ENCODE data around the gene PLEKHG4. TPM values are rescaled to one million over a fixed set of nuclear protein-coding genes. Genes with fewer than 3 reads are reported as not detected.
A peak's percentile ranks its signal among the peaks of the same experiment; 100 is the strongest.

Gene PLEKHG4
- total and polyA plus RNA-seq, 2 donors (not counting 1 experiment from before 2014, with no cell fraction given) = 9.9 to 37.7 TPM

DNA sequence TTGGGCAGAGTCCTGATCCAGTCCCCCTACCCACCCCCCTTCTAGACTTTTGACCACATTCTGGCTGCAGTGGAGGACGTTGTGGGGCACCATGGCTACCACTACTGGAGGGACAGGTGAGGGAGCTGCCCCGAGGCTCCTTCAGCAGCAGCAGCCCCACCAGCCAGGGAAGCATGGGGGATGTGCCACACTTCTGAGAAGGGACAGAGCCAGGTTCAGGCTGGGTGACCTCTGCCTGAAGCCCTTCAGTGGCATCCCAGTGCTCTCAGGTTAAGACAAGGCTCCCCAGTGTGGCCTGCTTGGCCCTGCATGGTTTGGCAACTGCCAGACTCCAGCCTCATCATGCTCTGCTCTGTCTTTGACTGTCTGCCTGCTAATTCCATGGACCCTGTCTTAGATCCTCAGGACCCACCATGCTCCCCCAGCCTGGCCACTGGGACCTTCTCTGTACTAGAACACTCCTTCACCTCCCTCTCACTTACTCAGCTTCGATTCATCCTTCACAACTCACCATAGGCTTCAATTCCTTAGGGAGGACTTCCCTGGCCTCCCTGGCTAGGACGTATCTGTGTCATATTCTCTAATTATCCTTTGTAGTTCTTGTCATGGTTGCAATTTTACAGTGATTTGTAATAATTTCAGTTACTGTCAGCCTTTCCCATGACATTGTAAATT, 21.7 kb upstream of the PLEKHG4 start:
- Histone ChIP-seq H3K4me1 (ENCODE audit: control insufficient read depth, extremely low read depth, insufficient read depth, low read length) (no peaks in the 10 kb centered on the region), H3K27me3 (ENCODE audit: control insufficient read depth, insufficient read depth, low read length) (no peaks in the 10 kb centered on the region), H3K36me3 (ENCODE audit: control insufficient read depth, insufficient read depth, low read length) (peaks cover 2% of the 10 kb centered on the region), H3K79me2 (ENCODE audit: control insufficient read depth, insufficient read depth, low read length) (no peaks in the 10 kb centered on the region), H3K9ac (ENCODE audit: insufficient read depth, low read length) (no peak overlapping the region), H4K20me1 (ENCODE audit: control insufficient read depth, extremely low read depth, insufficient read depth, low read length) (no peaks in the 10 kb centered on the region), H3K4me3 (replicated peaks in 1 of 4; ENCODE audit: control extremely low read depth in 1 of 4, insufficient read depth in 1 of 4, low read depth in 3 of 4, low read length in 4 of 4) (no peak overlapping the region), H3K4me2 (ENCODE audit: extremely low read depth, insufficient read depth, low read length) (no peak overlapping the region), H2AFZ (ENCODE audit: low read length) (no peak overlapping the region), H3K27ac (ENCODE audit: insufficient read depth, low read length) (no peak overlapping the region), H3K9me3 (ENCODE audit: control insufficient read depth, insufficient read depth, low read depth, low read length) (no peaks in the 10 kb centered on the region)
- TF ChIP-seq CTCF (conservative IDR thresholded peaks at IDR 0.05 in 1 of 2, IDR thresholded peaks at IDR 0.05 in 1 of 2; ENCODE audit: low read depth in 1 of 2, low read length in 2 of 2) (no peak), EZH2 (IDR thresholded peaks at IDR 0.05; ENCODE audit: low read length, missing control alignments) (no peak)
- DNase-seq (ENCODE audit: low read depth in 2 of 2) = no peak

- Histone ChIP-seq H3K9me3 (ENCODE audit: control insufficient read depth, insufficient read depth, low read depth, low read length) (no peaks in the 10 kb centered on the region), H3K4me2 (ENCODE audit: extremely low read depth, insufficient read depth, low read length) (no peak overlapping the region), H3K36me3 (ENCODE audit: control insufficient read depth, insufficient read depth, low read length) (peaks cover 2% of the 10 kb centered on the region), H2AFZ (ENCODE audit: low read length) (no peak overlapping the region), H3K27me3 (ENCODE audit: control insufficient read depth, insufficient read depth, low read length) (no peaks in the 10 kb centered on the region), H3K79me2 (ENCODE audit: control insufficient read depth, insufficient read depth, low read length) (no peaks in the 10 kb centered on the region), H4K20me1 (ENCODE audit: control insufficient read depth, extremely low read depth, insufficient read depth, low read length) (no peaks in the 10 kb centered on the region), H3K27ac (ENCODE audit: insufficient read depth, low read length) (no peak overlapping the region), H3K4me3 (replicated peaks in 1 of 4; ENCODE audit: control extremely low read depth in 1 of 4, insufficient read depth in 1 of 4, low read depth in 3 of 4, low read length in 4 of 4) (no peak overlapping the region), H3K9ac (ENCODE audit: insufficient read depth, low read length) (peak overlapping the region; percentile 18), H3K4me1 (ENCODE audit: control insufficient read depth, extremely low read depth, insufficient read depth, low read length) (no peaks in the 10 kb centered on the region)
- DNase-seq (ENCODE audit: low read depth in 2 of 2) = no peak
- TF ChIP-seq CTCF (conservative IDR thresholded peaks at IDR 0.05 in 1 of 2, IDR thresholded peaks at IDR 0.05 in 1 of 2; ENCODE audit: low read depth in 1 of 2, low read length in 2 of 2) (no peak), EZH2 (IDR thresholded peaks at IDR 0.05; ENCODE audit: low read length, missing control alignments) (no peak)
Observed at GRCh38 chr16:67258161-67258835, 21.0 kb upstream of the PLEKHG4 start.

GRCh38 chr16:67259705-67260104, 19.6 kb upstream of the PLEKHG4 start:
- TF ChIP-seq EZH2 (IDR thresholded peaks at IDR 0.05; ENCODE audit: low read length, missing control alignments) (no peak), CTCF (conservative IDR thresholded peaks at IDR 0.05 in 1 of 2, IDR thresholded peaks at IDR 0.05 in 1 of 2; ENCODE audit: low read depth in 1 of 2, low read length in 2 of 2) (no peak)
- peaks cover 2% of the 10 kb centered on the region for H3K36me3 ChIP-seq (ENCODE audit: control insufficient read depth, insufficient read depth, low read length)
- H3K27me3 ChIP-seq (ENCODE audit: control insufficient read depth, insufficient read depth, low read length) = no peaks in the 10 kb centered on the region
- no peak overlapping the region for H3K27ac ChIP-seq (ENCODE audit: insufficient read depth, low read length)
- no peak overlapping the region for H3K4me3 ChIP-seq (replicated peaks in 1 of 4; ENCODE audit: control extremely low read depth in 1 of 4, insufficient read depth in 1 of 4, low read depth in 3 of 4, low read length in 4 of 4)
- no peak overlapping the region for H3K4me2 ChIP-seq (ENCODE audit: extremely low read depth, insufficient read depth, low read length)
- H3K4me1 ChIP-seq (ENCODE audit: control insufficient read depth, extremely low read depth, insufficient read depth, low read length) = no peaks in the 10 kb centered on the region
- H3K9ac ChIP-seq (ENCODE audit: insufficient read depth, low read length) = no peak overlapping the region
- H3K9me3 ChIP-seq (ENCODE audit: control insufficient read depth, insufficient read depth, low read depth, low read length) = no peaks in the 10 kb centered on the region
- H4K20me1 ChIP-seq (ENCODE audit: control insufficient read depth, extremely low read depth, insufficient read depth, low read length) = no peaks in the 10 kb centered on the region
- H2AFZ ChIP-seq (ENCODE audit: low read length) = no peak overlapping the region
- H3K79me2 ChIP-seq (ENCODE audit: control insufficient read depth, insufficient read depth, low read length) = no peaks in the 10 kb centered on the region
- no peak for DNase-seq (ENCODE audit: low read depth in 2 of 2)
